ENCODE data around the gene HCRTR1.

The HCRTR1 gene

DNA sequence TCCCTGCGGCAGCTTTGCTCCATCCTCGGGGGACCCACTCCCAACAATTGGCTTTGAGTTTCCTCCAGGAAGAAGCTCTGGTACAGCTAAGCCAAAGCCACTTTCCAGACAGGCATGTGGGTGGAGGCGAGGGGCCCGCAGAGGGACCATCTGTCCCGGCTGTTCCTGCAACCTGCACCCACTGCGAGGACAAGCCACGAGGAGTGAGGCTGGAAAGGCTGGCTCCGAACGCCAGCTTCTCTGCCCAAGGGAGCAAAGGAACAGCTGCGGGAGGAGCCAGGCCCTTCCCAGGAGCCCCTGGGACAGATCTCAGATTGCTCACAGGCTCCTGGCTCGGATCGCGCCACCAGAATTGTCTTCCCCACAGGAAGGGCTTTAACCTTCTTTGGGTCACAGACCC is 55.5 kb downstream of the HCRTR1 start:
- TF ChIP-seq, protein P1, sequence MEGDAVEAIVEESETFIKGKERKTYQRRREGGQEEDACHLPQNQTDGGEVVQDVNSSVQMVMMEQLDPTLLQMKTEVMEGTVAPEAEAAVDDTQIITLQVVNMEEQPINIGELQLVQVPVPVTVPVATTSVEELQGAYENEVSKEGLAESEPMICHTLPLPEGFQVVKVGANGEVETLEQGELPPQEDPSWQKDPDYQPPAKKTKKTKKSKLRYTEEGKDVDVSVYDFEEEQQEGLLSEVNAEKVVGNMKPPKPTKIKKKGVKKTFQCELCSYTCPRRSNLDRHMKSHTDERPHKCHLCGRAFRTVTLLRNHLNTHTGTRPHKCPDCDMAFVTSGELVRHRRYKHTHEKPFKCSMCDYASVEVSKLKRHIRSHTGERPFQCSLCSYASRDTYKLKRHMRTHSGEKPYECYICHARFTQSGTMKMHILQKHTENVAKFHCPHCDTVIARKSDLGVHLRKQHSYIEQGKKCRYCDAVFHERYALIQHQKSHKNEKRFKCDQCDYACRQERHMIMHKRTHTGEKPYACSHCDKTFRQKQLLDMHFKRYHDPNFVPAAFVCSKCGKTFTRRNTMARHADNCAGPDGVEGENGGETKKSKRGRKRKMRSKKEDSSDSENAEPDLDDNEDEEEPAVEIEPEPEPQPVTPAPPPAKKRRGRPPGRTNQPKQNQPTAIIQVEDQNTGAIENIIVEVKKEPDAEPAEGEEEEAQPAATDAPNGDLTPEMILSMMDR (IDR thresholded peaks at IDR 0.05; ENCODE audit: control insufficient read depth, insufficient read depth, low read depth, low read length, missing control alignments): no peak
- H3K4me3 ChIP-seq (ENCODE audit: control insufficient read depth, low read depth, low read length): no peak overlapping the region
- DNase-seq (ENCODE audit: low read depth): no peak

- H3K4me3 ChIP-seq (ENCODE audit: control insufficient read depth, low read depth, low read length): no peak overlapping the region
- DNase-seq (ENCODE audit: low read depth): no peak
- TF ChIP-seq, protein P1 (IDR thresholded peaks at IDR 0.05; ENCODE audit: control insufficient read depth, insufficient read depth, low read depth, low read length, missing control alignments): no peak
Observed at GRCh38 chr1:31673433-31673832, 55.9 kb downstream of the HCRTR1 start.

GRCh38 chr1:31674626-31675025 is 57.1 kb downstream of the HCRTR1 start:
- DNase-seq (ENCODE audit: low read depth): no peak
- no peak overlapping the region for H3K4me3 ChIP-seq (ENCODE audit: control insufficient read depth, low read depth, low read length)
- TF ChIP-seq, protein P1 (IDR thresholded peaks at IDR 0.05; ENCODE audit: control insufficient read depth, insufficient read depth, low read depth, low read length, missing control alignments): no peak

DNA sequence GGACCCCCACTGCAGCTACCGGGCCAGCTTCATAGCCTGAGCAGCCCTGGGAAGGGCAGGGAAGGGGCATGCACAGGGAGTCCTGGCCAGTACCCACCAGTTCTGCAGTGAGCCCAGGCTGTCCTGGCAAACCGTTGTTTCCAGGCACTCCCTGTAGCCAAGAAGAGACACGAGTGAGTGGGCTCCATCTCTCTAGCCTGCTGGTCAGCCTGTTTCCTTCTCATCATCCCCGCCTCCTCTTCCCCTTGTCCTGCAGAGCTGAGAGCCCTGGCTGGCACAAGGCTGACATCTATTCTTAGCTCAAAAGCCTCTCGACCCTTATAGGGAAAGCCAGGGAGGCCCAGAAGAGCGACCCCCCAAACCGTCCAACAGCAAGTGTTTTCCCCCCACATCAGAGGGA is 57.7 kb downstream of the HCRTR1 start:
- DNase-seq (ENCODE audit: low read depth): no peak
- H3K4me3 ChIP-seq (ENCODE audit: control insufficient read depth, low read depth, low read length): no peak overlapping the region
- TF ChIP-seq, protein P1 (IDR thresholded peaks at IDR 0.05; ENCODE audit: control insufficient read depth, insufficient read depth, low read depth, low read length, missing control alignments): no peak

DNA sequence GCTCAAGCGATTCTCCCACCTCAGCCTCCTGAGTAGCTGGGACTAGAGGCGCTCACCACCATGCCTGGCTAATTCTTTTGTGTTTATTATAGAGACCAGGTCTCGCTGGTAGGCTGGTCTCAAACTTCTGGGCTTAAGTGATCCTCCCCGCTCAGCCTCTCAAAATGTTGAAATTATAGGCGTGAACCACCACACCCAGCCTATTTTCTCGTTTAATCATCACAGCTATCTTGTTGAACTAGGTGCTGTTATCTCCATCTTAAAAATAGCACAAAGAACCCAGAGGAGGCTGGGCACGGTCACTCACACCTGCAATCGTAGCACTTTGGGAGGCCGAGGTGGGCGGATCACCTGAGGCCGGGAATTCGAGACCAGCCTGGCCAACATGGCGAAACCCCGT is 58.3 kb downstream of the HCRTR1 start:
- DNase-seq (ENCODE audit: low read depth): no peak
- no peak overlapping the region for H3K4me3 ChIP-seq (ENCODE audit: control insufficient read depth, low read depth, low read length)
- TF ChIP-seq, protein P1 (IDR thresholded peaks at IDR 0.05; ENCODE audit: control insufficient read depth, insufficient read depth, low read depth, low read length, missing control alignments): no peak

All from AG09309 (cell line).